Measurements from ENCODE around the gene AP1M2.

Gene AP1M2

GRCh38 chr19:10523135-10523636, 63.9 kb downstream of the AP1M2 start:
- TF ChIP-seq CTCF (conservative IDR thresholded peaks at IDR 0.05; ENCODE audit: low read depth, low read length): no peak
- no peak for DNase-seq (ENCODE audit: low read depth)
- no peak overlapping the region for H3K4me3 ChIP-seq (ENCODE audit: low read length)

Data from retinal pigment epithelial cell (primary cell).